HFFc6 (cell line): Measurements from ENCODE around the gene DIPK1A. TPM values are rescaled to one million over a fixed set of nuclear protein-coding genes. Genes with fewer than 3 reads are reported as not detected.

Source experiments
- DNase-seq: peaks from one replicate; pipeline ENCODE4 v3.0.0-alpha.2; 2018
- H3K27ac Mint-ChIP-seq: 2 replicates; pipeline ENCODE4 v1.8.0; 2020; ENCODE audit warnings: mild to moderate bottlenecking, mixed read lengths
- H3K27me3 Mint-ChIP-seq: 2 replicates; pipeline ENCODE4 v1.8.0; 2021; ENCODE audit warnings: mild to moderate bottlenecking, moderate library complexity, mixed read lengths; ENCODE audit not compliant: insufficient read depth
- H3K36me3 Mint-ChIP-seq: 2 replicates; pipeline ENCODE4 v1.8.0; 2021; ENCODE audit warnings: low read depth, mixed read lengths
- H3K4me1 Mint-ChIP-seq: 2 replicates; pipeline ENCODE4 v1.8.0; 2020; ENCODE audit warnings: low read depth, mixed read lengths
- H3K4me3 Mint-ChIP-seq: 2 replicates; pipeline ENCODE4 v1.8.0; 2020; ENCODE audit warnings: mild to moderate bottlenecking, moderate library complexity, mixed read lengths
- H3K9me3 Mint-ChIP-seq: 2 replicates; pipeline ENCODE4 v1.8.0; 2020; ENCODE audit warnings: mild to moderate bottlenecking, mixed read lengths
- long read RNA-seq: library from polyadenylated mRNA; unstranded; transcript quantifications from one replicate; pipeline ENCODE4 v2.0.0, GENCODE V29; 2019
- total RNA-seq, 6 experiments: library from RNA; stranded (reverse); fragmentation: NEBNext Ultra II Directional; extraction: Animal tissue kit (Norgen Biotek cat#: 25700); gene quantifications; 2 replicates in 1 of 6; 3 replicates in 5 of 6; pipeline ENCODE4 v1.2.3, GENCODE V29; 2021
- TF ChIP-seq, protein P1 (sequence below): fragments of 200-600 bp; sonication (generic); IDR thresholded peaks from 2 replicates; pipeline ENCODE4 v1.5.0; 2021; ENCODE audit warnings: antibody characterized with exemption, mild to moderate bottlenecking

Gene DIPK1A
- 10 to 100 TPM; 18.9 to 24.5 (median 21.9) TPM for total RNA-seq
- long read RNA-seq, transcript FAM69A-201 (5 exons, 2,574 nt), result major isoform, 21 of 28 reads
- long read RNA-seq, partial matches to known transcripts, result 4 of 28 reads
- long read RNA-seq, other reads (novel, unspliced or antisense), result 2 of 28 reads

DNA sequence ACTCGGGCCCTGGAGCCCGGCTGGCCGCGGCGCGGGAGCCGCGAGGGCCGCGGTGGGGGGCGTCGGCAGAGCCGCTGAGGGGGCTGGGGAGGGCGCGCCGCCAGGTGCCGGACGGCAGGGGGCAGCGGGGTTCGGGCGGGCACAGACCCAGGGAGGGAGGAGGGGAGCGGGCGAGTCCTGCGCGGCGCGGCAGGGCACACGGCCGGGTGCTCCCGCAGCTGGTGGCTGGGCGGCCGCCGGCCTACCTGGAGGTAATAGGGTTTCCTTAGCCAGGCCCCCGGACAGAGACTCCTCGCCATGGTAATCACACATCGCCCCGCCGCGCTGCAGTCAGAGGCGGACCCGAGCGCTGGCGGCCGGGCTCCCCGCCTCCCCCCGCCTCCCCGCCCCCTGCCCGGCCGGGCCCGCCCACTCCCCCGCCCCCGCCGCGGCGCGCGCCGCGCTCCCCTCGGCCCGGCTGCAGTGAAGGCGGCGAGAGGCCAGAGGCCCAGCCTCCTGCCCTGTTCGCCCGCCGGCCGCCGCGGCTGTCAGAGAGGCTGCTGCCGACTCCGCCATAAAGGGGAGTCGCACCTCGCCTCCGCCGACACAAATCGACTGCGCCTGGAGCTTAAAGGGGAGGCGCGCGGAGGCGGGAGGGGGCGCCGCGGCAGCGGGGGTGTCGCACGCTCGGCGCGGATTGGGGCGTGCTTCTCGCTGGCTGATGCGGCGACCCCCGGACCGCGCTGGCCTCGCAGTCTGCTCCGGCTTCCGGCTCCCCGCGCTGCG is at the start of gene DIPK1A:
Gene DIPK1A (minus strand): TSS at position 332 of the 765 bp plus-strand sequence. CDS start 33 bp downstream, at position 299.
- peak; percentile 70 for DNase-seq
- H3K4me3 Mint-ChIP-seq, result peak within 1 kb of the TSS; percentile 95

DNA sequence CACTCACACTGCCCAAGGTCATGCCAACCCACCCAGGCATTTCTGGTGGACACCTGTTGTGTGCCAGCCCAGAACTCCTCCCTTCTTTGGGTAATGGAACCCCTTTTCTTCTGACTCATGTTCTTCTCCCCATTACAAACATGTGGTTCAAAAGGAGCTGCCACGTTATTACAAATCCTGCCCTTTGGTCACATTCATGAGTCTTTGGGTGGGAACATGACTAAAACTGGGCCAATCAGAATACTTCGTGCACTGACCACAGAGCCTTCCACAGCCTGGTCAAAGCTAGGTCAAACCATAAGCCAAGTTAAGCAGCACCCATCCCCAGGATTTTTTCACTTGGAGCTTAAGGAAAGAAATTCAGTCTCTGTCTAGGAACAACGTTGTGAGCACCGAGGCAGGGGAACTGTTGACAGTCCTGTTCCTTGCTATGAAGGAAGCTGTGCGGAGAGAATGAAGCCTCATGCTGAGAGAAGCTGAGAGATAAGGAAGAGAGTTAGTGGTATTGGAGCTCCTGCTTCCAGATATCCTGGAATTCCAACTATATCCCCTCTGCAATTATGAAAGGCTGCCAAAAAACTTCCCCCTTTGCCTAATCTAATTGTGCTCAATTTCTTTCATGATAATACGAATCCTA is 46.8 kb upstream of the DIPK1A start:
- Mint-ChIP-seq H3K27ac (no peak overlapping the region), H3K4me3 (no peak overlapping the region), H3K27me3 (peaks cover 31% of the 10 kb centered on the region), H3K9me3 (no peaks in the 10 kb centered on the region), H3K4me1 (peaks cover 16% of the 10 kb centered on the region), H3K36me3 (no peaks in the 10 kb centered on the region)
- TF ChIP-seq, protein P1, sequence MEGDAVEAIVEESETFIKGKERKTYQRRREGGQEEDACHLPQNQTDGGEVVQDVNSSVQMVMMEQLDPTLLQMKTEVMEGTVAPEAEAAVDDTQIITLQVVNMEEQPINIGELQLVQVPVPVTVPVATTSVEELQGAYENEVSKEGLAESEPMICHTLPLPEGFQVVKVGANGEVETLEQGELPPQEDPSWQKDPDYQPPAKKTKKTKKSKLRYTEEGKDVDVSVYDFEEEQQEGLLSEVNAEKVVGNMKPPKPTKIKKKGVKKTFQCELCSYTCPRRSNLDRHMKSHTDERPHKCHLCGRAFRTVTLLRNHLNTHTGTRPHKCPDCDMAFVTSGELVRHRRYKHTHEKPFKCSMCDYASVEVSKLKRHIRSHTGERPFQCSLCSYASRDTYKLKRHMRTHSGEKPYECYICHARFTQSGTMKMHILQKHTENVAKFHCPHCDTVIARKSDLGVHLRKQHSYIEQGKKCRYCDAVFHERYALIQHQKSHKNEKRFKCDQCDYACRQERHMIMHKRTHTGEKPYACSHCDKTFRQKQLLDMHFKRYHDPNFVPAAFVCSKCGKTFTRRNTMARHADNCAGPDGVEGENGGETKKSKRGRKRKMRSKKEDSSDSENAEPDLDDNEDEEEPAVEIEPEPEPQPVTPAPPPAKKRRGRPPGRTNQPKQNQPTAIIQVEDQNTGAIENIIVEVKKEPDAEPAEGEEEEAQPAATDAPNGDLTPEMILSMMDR, result no peak
- DNase-seq, result no peak

More for the DNA sequence above, at the start of gene DIPK1A:
- no peaks in the 10 kb centered on the region for H3K36me3 Mint-ChIP-seq
- peak within 1 kb of the TSS; percentile 94 for H3K27ac Mint-ChIP-seq
- TF ChIP-seq, protein P1, result no peak
- H3K27me3 Mint-ChIP-seq, result no peaks in the 10 kb centered on the region
- H3K4me1 Mint-ChIP-seq, result peaks cover 33% of the 10 kb centered on the region
- H3K9me3 Mint-ChIP-seq, result no peaks in the 10 kb centered on the region

DNA sequence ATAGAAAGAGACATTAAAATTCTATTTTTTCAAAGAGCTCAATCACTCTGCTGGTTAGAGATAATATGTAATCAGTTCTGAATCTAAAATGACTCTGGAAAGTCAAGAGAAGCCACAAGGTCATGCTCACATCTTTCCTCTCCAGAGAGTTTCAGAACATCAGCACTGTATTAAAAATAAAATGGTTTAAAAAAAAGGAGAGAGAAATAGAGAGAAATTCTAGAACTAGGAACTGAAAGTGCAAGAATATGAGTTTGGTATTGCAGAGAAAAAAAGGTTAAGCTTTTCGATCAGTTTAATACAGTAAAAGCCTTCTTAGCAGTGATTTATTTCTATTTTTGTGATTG is 44.0 kb upstream of the DIPK1A start:
- H3K27ac Mint-ChIP-seq, result no peak overlapping the region
- peaks cover 43% of the 10 kb centered on the region for H3K27me3 Mint-ChIP-seq
- TF ChIP-seq, protein P1, result no peak
- H3K4me3 Mint-ChIP-seq, result no peak overlapping the region
- H3K9me3 Mint-ChIP-seq, result no peaks in the 10 kb centered on the region
- H3K4me1 Mint-ChIP-seq, result peaks cover 12% of the 10 kb centered on the region
- no peak for DNase-seq
- no peaks in the 10 kb centered on the region for H3K36me3 Mint-ChIP-seq

DNA sequence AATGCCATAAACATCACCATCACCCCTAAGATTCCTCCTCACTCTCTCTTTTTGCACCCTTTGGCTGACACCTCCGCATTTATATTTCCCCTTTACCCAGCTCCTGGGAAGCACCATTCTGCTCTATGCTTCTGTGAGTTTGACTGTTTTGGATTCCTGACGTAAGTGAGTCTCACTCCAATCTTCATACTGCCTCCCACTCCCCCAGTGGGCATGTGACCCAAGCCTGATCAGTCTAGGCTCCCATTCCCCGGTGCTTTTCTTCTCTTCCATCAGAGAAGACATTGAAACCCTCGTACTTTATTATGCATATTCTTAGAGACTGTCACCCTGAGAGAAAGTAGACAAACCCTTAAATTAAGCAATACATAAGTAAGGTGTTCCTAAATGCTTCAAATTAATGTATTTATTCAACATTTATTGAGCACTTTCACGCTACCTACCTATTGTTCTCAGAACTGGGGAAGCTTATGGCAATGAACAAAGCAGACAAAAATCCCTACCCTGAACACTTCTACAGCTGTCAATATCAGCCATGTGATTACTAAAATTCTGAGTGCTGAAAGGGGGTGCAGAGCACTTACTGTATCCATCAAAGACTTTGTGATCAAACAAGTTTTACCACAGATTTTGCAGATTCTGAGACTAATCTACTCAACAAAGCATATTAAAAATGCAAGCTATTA is 43.4 kb upstream of the DIPK1A start:
- Mint-ChIP-seq H3K9me3 (no peaks in the 10 kb centered on the region), H3K27me3 (peaks cover 43% of the 10 kb centered on the region), H3K36me3 (no peaks in the 10 kb centered on the region), H3K4me3 (no peak overlapping the region), H3K4me1 (peaks cover 12% of the 10 kb centered on the region), H3K27ac (no peak overlapping the region)
- TF ChIP-seq, protein P1, result no peak
- DNase-seq, result no peak

DNA sequence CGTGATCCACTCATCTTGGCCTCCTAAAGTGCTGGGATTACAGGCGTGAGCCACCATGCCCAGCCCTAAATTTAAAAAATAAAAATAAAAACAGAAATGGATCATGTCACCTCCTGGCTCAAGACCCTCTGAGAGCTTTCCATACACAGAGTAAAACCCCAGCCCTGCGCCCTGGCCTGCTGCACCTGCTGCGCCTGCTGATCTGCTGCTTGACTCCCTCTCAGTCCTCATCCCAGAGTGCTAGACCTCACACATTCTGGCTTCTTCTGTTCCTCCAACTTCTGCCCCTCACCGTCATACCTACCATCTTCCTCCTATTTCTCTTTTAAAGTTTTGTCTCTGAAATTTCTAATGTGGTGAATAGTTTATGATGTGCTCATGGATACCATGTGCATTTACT is 42.7 kb upstream of the DIPK1A start:
- peaks cover 50% of the 10 kb centered on the region for H3K27me3 Mint-ChIP-seq
- H3K36me3 Mint-ChIP-seq, result no peaks in the 10 kb centered on the region
- no peak overlapping the region for H3K4me3 Mint-ChIP-seq
- no peak overlapping the region for H3K27ac Mint-ChIP-seq
- H3K9me3 Mint-ChIP-seq, result no peaks in the 10 kb centered on the region
- TF ChIP-seq, protein P1, result no peak
- H3K4me1 Mint-ChIP-seq, result peaks cover 12% of the 10 kb centered on the region
- DNase-seq, result no peak
